Gastroesophageal sphincter (tissue), 4 donors: ENCODE results near the gene PKDCC. TPM values are rescaled to one million over a fixed set of nuclear protein-coding genes. Genes with fewer than 3 reads are reported as not detected.
A peak's percentile ranks its signal among the peaks of the same experiment; 100 is the strongest.

ENCODE experiments used
- ATAC-seq: fragments of 150-250 bp; one replicate; pipeline ENCODE4 v1.9.1; 2016; ENCODE audit warnings: mild to moderate bottlenecking, moderate library complexity
- H3K27ac ChIP-seq, 4 donors: fragments of 200-600 bp; sonication (generic) in 3 of 4; 1 replicate in 3 of 4; 2 replicates in 1 of 4; pipeline ENCODE4 v1.5.1; 2016 to 2019
- H3K27me3 ChIP-seq: fragments of 200-600 bp; sonication (generic); one replicate; pipeline ENCODE4 v1.5.1; 2019
- H3K36me3 ChIP-seq, 2 donors: fragments of 200-600 bp; sonication (generic); one replicate each; pipeline ENCODE4 v1.5.1; 2019; ENCODE audit warnings: control low read depth in 1 of 2
- H3K4me1 ChIP-seq, 3 donors: fragments of 200-600 bp; sonication (generic); 1 replicate in 2 of 3; 2 replicates in 1 of 3; pipeline ENCODE4 v1.5.1; 2016 to 2019; ENCODE audit warnings: control low read depth in 2 of 3
- H3K4me3 ChIP-seq, 2 donors: fragments of 200-600 bp; sonication (generic); one replicate each; pipeline ENCODE4 v1.5.1; 2019; ENCODE audit warnings: mild to moderate bottlenecking in 1 of 2, moderate library complexity in 1 of 2
- H3K9me3 ChIP-seq, 3 donors: fragments of 200-600 bp; sonication (generic); one replicate each; pipeline ENCODE4 v1.5.1; 2017 to 2019; ENCODE audit warnings: control low read depth in 2 of 3
- EP300 ChIP-seq: sonication (generic); formaldehyde crosslinking; IDR thresholded peaks from one replicate; pipeline ENCODE4 v1.6.1; 2017; ENCODE audit warnings: antibody characterized with exemption, mild to moderate bottlenecking
- POLR2A ChIP-seq, 2 donors: fragments of 450-650 bp; IDR thresholded peaks; one replicate each; pipeline ENCODE4 v1.6.1; 2017; ENCODE audit warnings: antibody characterized with exemption in 2 of 2, mild to moderate bottlenecking in 2 of 2, moderate library complexity in 1 of 2
- POLR2AphosphoS5 ChIP-seq: sonication (generic); formaldehyde crosslinking; IDR thresholded peaks from one replicate; pipeline ENCODE4 v1.6.1; 2017; ENCODE audit warnings: antibody characterized with exemption
- WGBS, 2 donors: methylation state at CpG; one replicate each; pipeline ENCODE4 v1.1.5; 2018; ENCODE audit warnings: low coverage in 1 of 2; 5-methylcytosine and 5-hydroxymethylcytosine counted together
- total RNA-seq, 4 donors: library from RNA; depleted of rRNA; stranded (reverse); fragments of >200 nt; gene quantifications; one replicate each; pipeline ENCODE4 v1.1.0, GENCODE V29; 2016
- TF ChIP-seq, protein P1 (sequence below), 4 experiments: fragments of 200-600 bp in 2 of 4; fragments of 450-650 bp in 2 of 4; sonication (generic) in 1 of 4; IDR thresholded peaks; one replicate each; pipeline ENCODE4 v1.5.1; 2017 to 2019; ENCODE audit warnings: antibody characterized with exemption in 4 of 4, mild to moderate bottlenecking in 2 of 4, moderate library complexity in 2 of 4

The PKDCC gene
- total RNA-seq, 4 donors from 2014 or later = 89.0 to 277 (median 194) TPM

- Histone ChIP-seq H3K36me3 (no peaks in the 10 kb centered on the region), H3K4me3 (no peak overlapping the region), H3K27ac (no peak overlapping the region), H3K27me3 (no peaks in the 10 kb centered on the region), H3K4me1 (no peaks in the 10 kb centered on the region), H3K9me3 (no peaks in the 10 kb centered on the region)
- 79 to 93% methylated on average over 3 to 5 of the region's 11 CpGs for WGBS, 2 donors
- no peak for ATAC-seq
- TF ChIP-seq, protein P1, sequence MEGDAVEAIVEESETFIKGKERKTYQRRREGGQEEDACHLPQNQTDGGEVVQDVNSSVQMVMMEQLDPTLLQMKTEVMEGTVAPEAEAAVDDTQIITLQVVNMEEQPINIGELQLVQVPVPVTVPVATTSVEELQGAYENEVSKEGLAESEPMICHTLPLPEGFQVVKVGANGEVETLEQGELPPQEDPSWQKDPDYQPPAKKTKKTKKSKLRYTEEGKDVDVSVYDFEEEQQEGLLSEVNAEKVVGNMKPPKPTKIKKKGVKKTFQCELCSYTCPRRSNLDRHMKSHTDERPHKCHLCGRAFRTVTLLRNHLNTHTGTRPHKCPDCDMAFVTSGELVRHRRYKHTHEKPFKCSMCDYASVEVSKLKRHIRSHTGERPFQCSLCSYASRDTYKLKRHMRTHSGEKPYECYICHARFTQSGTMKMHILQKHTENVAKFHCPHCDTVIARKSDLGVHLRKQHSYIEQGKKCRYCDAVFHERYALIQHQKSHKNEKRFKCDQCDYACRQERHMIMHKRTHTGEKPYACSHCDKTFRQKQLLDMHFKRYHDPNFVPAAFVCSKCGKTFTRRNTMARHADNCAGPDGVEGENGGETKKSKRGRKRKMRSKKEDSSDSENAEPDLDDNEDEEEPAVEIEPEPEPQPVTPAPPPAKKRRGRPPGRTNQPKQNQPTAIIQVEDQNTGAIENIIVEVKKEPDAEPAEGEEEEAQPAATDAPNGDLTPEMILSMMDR (IDR thresholded peaks at IDR 0.05) = no peak
- TF ChIP-seq POLR2AphosphoS5 (no peak), POLR2A (IDR thresholded peaks at IDR 0.05) (no peak), EP300 (no peak)
Measured at GRCh38 chr2:42010743-42011298, 37.0 kb upstream of the PKDCC start.

DNA sequence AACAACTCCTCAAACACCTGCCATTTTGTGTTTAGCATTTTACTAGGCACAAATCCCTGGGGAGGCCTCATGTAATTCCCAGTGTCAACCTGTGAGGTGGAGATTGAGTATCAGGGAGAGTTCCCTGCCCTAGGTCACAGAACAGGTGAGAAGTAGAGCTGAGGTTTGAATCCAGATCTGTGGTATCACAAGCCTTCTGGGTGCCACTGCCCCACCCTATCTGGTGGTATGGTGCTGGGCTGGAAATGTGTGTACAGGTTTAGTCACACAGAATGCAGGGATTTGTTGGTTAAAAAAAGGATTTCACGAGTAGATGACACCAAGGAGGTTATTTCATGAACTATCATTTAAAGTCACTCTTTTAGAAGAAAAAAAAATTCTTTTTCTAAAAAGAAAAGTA, 35.7 kb upstream of the PKDCC start:
- no peak for ATAC-seq
- H3K4me3 ChIP-seq = no peak overlapping the region
- H3K27me3 ChIP-seq = no peaks in the 10 kb centered on the region
- no peaks in the 10 kb centered on the region for H3K9me3 ChIP-seq
- no peaks in the 10 kb centered on the region for H3K4me1 ChIP-seq
- H3K27ac ChIP-seq = no peak overlapping the region
- whole genome bisulfite sequencing, 2 donors = 78 to 81% methylated on average over 1 of the region's 1 CpG
- H3K36me3 ChIP-seq = no peaks in the 10 kb centered on the region
- TF ChIP-seq, protein P1 (IDR thresholded peaks at IDR 0.05) = no peak
- TF ChIP-seq POLR2A (IDR thresholded peaks at IDR 0.05) (no peak), EP300 (no peak), POLR2AphosphoS5 (no peak)

GRCh38 chr2:42012651-42013050, 35.2 kb upstream of the PKDCC start:
- TF ChIP-seq EP300 = no peak
- TF ChIP-seq, protein P1 (IDR thresholded peaks at IDR 0.05) = no peak
- Histone ChIP-seq H3K9me3 (no peaks in the 10 kb centered on the region), H3K4me1 (no peaks in the 10 kb centered on the region), H3K36me3 (no peaks in the 10 kb centered on the region), H3K4me3 (no peak overlapping the region), H3K27ac (no peak overlapping the region), H3K27me3 (no peaks in the 10 kb centered on the region)
- no peak for ATAC-seq

GRCh38 chr2:42013409-42013808, 34.4 kb upstream of the PKDCC start:
- H3K27ac ChIP-seq = no peak overlapping the region
- H3K9me3 ChIP-seq = no peaks in the 10 kb centered on the region
- ATAC-seq = no peak
- no peaks in the 10 kb centered on the region for H3K27me3 ChIP-seq
- no peak for TF ChIP-seq POLR2A (IDR thresholded peaks at IDR 0.05)
- no peak for TF ChIP-seq EP300
- TF ChIP-seq, protein P1 (IDR thresholded peaks at IDR 0.05) = no peak
- TF ChIP-seq POLR2AphosphoS5 = no peak
- WGBS, 2 donors = 91% methylated on average over 2 of the region's 2 CpGs; no CpG with 5 or more reads in 1 of the 2 donors
- no peaks in the 10 kb centered on the region for H3K36me3 ChIP-seq
- no peaks in the 10 kb centered on the region for H3K4me1 ChIP-seq
- H3K4me3 ChIP-seq = no peak overlapping the region

DNA sequence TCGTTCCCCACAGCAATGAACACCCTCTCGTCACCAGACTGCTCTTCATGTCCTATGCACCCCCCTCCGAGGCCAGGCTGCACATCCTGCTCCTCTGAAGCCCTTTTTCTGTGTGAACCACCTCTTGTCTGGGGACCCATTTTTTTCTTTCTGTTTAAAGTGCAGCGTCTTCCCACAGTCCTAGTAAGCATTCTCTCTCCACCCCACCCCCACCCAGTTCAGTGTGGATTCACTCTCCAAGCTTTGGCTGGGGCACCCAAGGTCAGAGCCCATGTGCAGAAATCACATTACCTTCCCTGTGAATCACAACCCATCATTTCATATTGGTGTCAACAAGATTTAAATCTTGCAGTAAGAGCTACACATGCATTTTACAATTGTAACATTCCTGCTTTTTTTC, 26.4 kb upstream of the PKDCC start:
- no peak overlapping the region for H3K27ac ChIP-seq
- peak; percentile 43 for ATAC-seq
- TF ChIP-seq, protein P1 (IDR thresholded peaks at IDR 0.05) = no peak
- TF ChIP-seq POLR2A (IDR thresholded peaks at IDR 0.05) (no peak), POLR2AphosphoS5 (no peak), EP300 (no peak)
- H3K9me3 ChIP-seq = no peaks in the 10 kb centered on the region
- peaks cover 0 to 26% (median 0%) of the 10 kb centered on the region in 3 donors for H3K4me1 ChIP-seq
- no peaks in the 10 kb centered on the region for H3K27me3 ChIP-seq
- no peak overlapping the region for H3K4me3 ChIP-seq
- WGBS, 2 donors = 46 to 47% methylated on average over 2 to 4 of the region's 4 CpGs
- no peaks in the 10 kb centered on the region for H3K36me3 ChIP-seq
